HepG2 (cell line): Measurements from ENCODE around the gene GPR173. TPM values are rescaled to one million over a fixed set of nuclear protein-coding genes. Genes with fewer than 3 reads are reported as not detected.

Experiments
- BHLHE40 ChIP-seq: IDR thresholded peaks from 2 replicates; pipeline ENCODE4 v1.6.1; 2011; ENCODE audit warnings: low read length, improper control_type of control experiment
- DR1 ChIP-seq: sonication (generic); formaldehyde crosslinking; IDR thresholded peaks from 2 replicates; pipeline ENCODE4 v1.8.0; 2021; ENCODE audit warnings: mild to moderate bottlenecking, missing genetic modification reagents, inconsistent platforms
- KDM4B ChIP-seq: sonication (generic); formaldehyde crosslinking; IDR thresholded peaks from 2 replicates; pipeline ENCODE4 v1.4.0; 2020; ENCODE audit warnings: missing genetic modification reagents
- MAFG ChIP-seq: sonication (generic); formaldehyde crosslinking; IDR thresholded peaks from 2 replicates; pipeline ENCODE4 v1.5.1; 2020; ENCODE audit warnings: mild to moderate bottlenecking, missing genetic modification reagents
- SIN3A ChIP-seq: IDR thresholded peaks from 2 replicates; pipeline ENCODE4 v1.6.1; 2011; ENCODE audit warnings: low read depth, mild to moderate bottlenecking, control low read depth, low read length, borderline replicate concordance
- SOX5 ChIP-seq: IDR thresholded peaks from 2 replicates; pipeline ENCODE4 v1.6.1; 2016; ENCODE audit warnings: borderline replicate concordance
- ZBTB21 ChIP-seq: sonication (generic); formaldehyde crosslinking; IDR thresholded peaks from 2 replicates; pipeline ENCODE4 v1.4.0; 2020; ENCODE audit warnings: missing genetic modification reagents
- ZC3H13 ChIP-seq: sonication (generic); formaldehyde crosslinking; IDR thresholded peaks from 2 replicates; pipeline ENCODE4 v1.8.1; 2023; ENCODE audit warnings: mild to moderate bottlenecking, missing genetic modification reagents, moderate library complexity
- ZNF160 ChIP-seq: sonication (generic); formaldehyde crosslinking; IDR thresholded peaks from 2 replicates; pipeline ENCODE4 v1.8.0; 2022; ENCODE audit warnings: mild to moderate bottlenecking, inconsistent platforms, missing genetic modification reagents
- ZNF572 ChIP-seq: sonication (generic); formaldehyde crosslinking; IDR thresholded peaks from 2 replicates; pipeline ENCODE4 v1.5.1; 2020; ENCODE audit warnings: mild to moderate bottlenecking, missing genetic modification reagents
- polyA plus RNA-seq, 8 experiments: library from polyadenylated mRNA; depleted of rRNA in 3 of 8; stranded (reverse) in 7 of 8; unstranded in 1 of 8; fragments of >200 nt; fragmentation: Illumina TruSeq in 4 of 8; extraction: Trizol in 4 of 8; gene quantifications; 2 replicates each; pipeline versions ENCODE4 v1.2.1 to v1.2.3, GENCODE V29; 2011 to 2016; ENCODE audit warnings: low read depth in 4 of 8, missing spikeins in 1 of 8, mixed read lengths in 1 of 8; ENCODE audit not compliant: insufficient read depth in 1 of 8
- total RNA-seq, 5 experiments: library from RNA; depleted of rRNA; stranded (reverse); fragments of >200 nt; fragmentation: Illumina TruSeq; extraction: Trizol; gene quantifications; 2 replicates each; pipeline ENCODE4 v1.2.3, GENCODE V29; 2016; ENCODE audit warnings: low read depth in 1 of 5
- TF ChIP-seq, protein P1 (sequence below): sonication (generic); formaldehyde crosslinking; IDR thresholded peaks from 2 replicates; pipeline ENCODE4 v1.5.1; 2020; ENCODE audit warnings: mild to moderate bottlenecking, missing genetic modification reagents, moderate library complexity
- TF ChIP-seq, protein P2 (sequence below): sonication (generic); formaldehyde crosslinking; IDR thresholded peaks from 2 replicates; pipeline ENCODE4 v1.4.0; 2020; ENCODE audit warnings: missing genetic modification reagents
- TF ChIP-seq, protein P3 (sequence below): sonication (generic); formaldehyde crosslinking; IDR thresholded peaks from 2 replicates; pipeline ENCODE4 v1.4.0; 2020; ENCODE audit warnings: missing genetic modification reagents
- TF ChIP-seq, protein P4 (sequence below), 2 experiments: sonication (generic) in 1 of 2; formaldehyde crosslinking in 1 of 2; IDR thresholded peaks; 2 replicates each; pipeline versions ENCODE4 v1.5.1 to v1.6.1; 2011 to 2020; ENCODE audit warnings: borderline replicate concordance in 1 of 2, low read depth in 1 of 2, low read length in 1 of 2, mild to moderate bottlenecking in 1 of 2, missing genetic modification reagents in 1 of 2, moderate library complexity in 1 of 2
- TF ChIP-seq, protein P5 (sequence below): sonication (generic); formaldehyde crosslinking; IDR thresholded peaks from 2 replicates; pipeline ENCODE4 v1.4.0; 2020; ENCODE audit warnings: missing genetic modification reagents; ENCODE audit errors: not compliant biosample characterization

The GPR173 gene
- total and polyA plus RNA-seq, 2 of the 13 experiments (the other 11 are each of a cell fraction or from before 2014, with no cell fraction given), result 0.04 TPM; not detected in 1

DNA sequence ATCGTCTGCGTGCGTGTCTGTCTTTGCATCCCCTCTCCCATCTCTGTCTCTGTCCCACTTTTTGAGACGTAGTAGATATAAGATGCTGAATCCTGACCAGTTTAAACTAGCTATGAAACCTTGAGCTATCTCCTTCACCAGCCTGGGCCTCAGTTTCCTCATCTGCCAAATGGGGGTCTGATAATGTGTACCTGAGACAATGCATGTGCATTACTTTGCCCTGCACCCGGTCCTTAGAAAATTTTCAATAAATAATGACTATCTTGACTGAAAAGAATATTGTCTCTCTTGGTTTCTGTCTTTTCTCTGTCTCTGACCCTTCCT, 46.0 kb downstream of the GPR173 start (continued):
- TF ChIP-seq, protein P1, sequence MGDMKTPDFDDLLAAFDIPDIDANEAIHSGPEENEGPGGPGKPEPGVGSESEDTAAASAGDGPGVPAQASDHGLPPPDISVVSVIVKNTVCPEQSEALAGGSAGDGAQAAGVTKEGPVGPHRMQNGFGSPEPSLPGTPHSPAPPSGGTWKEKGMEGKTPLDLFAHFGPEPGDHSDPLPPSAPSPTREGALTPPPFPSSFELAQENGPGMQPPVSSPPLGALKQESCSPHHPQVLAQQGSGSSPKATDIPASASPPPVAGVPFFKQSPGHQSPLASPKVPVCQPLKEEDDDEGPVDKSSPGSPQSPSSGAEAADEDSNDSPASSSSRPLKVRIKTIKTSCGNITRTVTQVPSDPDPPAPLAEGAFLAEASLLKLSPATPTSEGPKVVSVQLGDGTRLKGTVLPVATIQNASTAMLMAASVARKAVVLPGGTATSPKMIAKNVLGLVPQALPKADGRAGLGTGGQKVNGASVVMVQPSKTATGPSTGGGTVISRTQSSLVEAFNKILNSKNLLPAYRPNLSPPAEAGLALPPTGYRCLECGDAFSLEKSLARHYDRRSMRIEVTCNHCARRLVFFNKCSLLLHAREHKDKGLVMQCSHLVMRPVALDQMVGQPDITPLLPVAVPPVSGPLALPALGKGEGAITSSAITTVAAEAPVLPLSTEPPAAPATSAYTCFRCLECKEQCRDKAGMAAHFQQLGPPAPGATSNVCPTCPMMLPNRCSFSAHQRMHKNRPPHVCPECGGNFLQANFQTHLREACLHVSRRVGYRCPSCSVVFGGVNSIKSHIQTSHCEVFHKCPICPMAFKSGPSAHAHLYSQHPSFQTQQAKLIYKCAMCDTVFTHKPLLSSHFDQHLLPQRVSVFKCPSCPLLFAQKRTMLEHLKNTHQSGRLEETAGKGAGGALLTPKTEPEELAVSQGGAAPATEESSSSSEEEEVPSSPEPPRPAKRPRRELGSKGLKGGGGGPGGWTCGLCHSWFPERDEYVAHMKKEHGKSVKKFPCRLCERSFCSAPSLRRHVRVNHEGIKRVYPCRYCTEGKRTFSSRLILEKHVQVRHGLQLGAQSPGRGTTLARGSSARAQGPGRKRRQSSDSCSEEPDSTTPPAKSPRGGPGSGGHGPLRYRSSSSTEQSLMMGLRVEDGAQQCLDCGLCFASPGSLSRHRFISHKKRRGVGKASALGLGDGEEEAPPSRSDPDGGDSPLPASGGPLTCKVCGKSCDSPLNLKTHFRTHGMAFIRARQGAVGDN (CRISPR knock-in tag), result no peak
- TF ChIP-seq ZNF572 (CRISPR knock-in tag) (no peak), SIN3A (no peak), KDM4B (CRISPR knock-in tag) (no peak), SOX5 (CRISPR knock-in tag) (no peak), DR1 (CRISPR knock-in tag) (no peak), BHLHE40 (peak; percentile 70), MAFG (CRISPR knock-in tag) (no peak), ZC3H13 (CRISPR knock-in tag) (no peak), ZBTB21 (CRISPR knock-in tag) (no peak), ZNF160 (CRISPR knock-in tag) (no peak)
- TF ChIP-seq, protein P2, sequence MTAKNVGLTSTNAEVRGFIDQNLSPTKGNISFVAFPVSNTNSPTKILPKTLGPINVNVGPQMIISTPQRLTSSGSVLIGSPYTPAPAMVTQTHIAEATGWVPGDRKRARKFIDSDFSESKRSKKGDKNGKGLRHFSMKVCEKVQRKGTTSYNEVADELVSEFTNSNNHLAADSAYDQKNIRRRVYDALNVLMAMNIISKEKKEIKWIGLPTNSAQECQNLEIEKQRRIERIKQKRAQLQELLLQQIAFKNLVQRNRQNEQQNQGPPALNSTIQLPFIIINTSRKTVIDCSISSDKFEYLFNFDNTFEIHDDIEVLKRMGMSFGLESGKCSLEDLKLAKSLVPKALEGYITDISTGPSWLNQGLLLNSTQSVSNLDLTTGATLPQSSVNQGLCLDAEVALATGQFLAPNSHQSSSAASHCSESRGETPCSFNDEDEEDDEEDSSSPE (CRISPR knock-in tag), result no peak
- TF ChIP-seq, protein P3, sequence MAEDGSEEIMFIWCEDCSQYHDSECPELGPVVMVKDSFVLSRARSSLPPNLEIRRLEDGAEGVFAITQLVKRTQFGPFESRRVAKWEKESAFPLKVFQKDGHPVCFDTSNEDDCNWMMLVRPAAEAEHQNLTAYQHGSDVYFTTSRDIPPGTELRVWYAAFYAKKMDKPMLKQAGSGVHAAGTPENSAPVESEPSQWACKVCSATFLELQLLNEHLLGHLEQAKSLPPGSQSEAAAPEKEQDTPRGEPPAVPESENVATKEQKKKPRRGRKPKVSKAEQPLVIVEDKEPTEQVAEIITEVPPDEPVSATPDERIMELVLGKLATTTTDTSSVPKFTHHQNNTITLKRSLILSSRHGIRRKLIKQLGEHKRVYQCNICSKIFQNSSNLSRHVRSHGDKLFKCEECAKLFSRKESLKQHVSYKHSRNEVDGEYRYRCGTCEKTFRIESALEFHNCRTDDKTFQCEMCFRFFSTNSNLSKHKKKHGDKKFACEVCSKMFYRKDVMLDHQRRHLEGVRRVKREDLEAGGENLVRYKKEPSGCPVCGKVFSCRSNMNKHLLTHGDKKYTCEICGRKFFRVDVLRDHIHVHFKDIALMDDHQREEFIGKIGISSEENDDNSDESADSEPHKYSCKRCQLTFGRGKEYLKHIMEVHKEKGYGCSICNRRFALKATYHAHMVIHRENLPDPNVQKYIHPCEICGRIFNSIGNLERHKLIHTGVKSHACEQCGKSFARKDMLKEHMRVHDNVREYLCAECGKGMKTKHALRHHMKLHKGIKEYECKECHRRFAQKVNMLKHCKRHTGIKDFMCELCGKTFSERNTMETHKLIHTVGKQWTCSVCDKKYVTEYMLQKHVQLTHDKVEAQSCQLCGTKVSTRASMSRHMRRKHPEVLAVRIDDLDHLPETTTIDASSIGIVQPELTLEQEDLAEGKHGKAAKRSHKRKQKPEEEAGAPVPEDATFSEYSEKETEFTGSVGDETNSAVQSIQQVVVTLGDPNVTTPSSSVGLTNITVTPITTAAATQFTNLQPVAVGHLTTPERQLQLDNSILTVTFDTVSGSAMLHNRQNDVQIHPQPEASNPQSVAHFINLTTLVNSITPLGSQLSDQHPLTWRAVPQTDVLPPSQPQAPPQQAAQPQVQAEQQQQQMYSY (CRISPR knock-in tag), result no peak
- TF ChIP-seq, protein P4, sequence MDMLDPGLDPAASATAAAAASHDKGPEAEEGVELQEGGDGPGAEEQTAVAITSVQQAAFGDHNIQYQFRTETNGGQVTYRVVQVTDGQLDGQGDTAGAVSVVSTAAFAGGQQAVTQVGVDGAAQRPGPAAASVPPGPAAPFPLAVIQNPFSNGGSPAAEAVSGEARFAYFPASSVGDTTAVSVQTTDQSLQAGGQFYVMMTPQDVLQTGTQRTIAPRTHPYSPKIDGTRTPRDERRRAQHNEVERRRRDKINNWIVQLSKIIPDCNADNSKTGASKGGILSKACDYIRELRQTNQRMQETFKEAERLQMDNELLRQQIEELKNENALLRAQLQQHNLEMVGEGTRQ (IDR thresholded peaks at IDR 0.05; ENCODE audit: low read depth, low read length), result no peak
- TF ChIP-seq, protein P4 (CRISPR knock-in tag; IDR thresholded peaks at IDR 0.05; ENCODE audit: borderline replicate concordance), result peak; percentile 54; the same call in 1 of the 2 replicates
- TF ChIP-seq, protein P5, sequence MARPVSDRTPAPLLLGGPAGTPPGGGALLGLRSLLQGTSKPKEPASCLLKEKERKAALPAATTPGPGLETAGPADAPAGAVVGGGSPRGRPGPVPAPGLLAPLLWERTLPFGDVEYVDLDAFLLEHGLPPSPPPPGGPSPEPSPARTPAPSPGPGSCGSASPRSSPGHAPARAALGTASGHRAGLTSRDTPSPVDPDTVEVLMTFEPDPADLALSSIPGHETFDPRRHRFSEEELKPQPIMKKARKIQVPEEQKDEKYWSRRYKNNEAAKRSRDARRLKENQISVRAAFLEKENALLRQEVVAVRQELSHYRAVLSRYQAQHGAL (CRISPR knock-in tag), result no peak
